Activated T-cell treated with anti-CD3 and anti-CD28 coated beads, Interleukin-2, amount 50 U/mL, for 24 hours (primary cell): Measurements from ENCODE around the gene TNNT2.

Source experiments
- DNase-seq: peaks from one replicate; pipeline ENCODE4 v3.0.0-alpha.2; 2020
- H3K27ac Mint-ChIP-seq: 2 replicates; pipeline ENCODE4 v1.8.0; 2020; ENCODE audit warnings: mild to moderate bottlenecking, mixed read lengths
- H3K27me3 Mint-ChIP-seq: 2 replicates; pipeline ENCODE4 v1.8.0; 2020; ENCODE audit warnings: mixed read lengths
- H3K36me3 Mint-ChIP-seq: 2 replicates; pipeline ENCODE4 v1.8.0; 2020; ENCODE audit warnings: low read depth, mixed read lengths
- H3K4me1 Mint-ChIP-seq: 2 replicates; pipeline ENCODE4 v1.8.0; 2020; ENCODE audit warnings: low read depth, mixed read lengths
- H3K4me3 Mint-ChIP-seq: 2 replicates; pipeline ENCODE4 v1.8.0; 2020; ENCODE audit warnings: mild to moderate bottlenecking, moderate library complexity, mixed read lengths
- H3K9me3 Mint-ChIP-seq: 2 replicates; pipeline ENCODE4 v1.8.0; 2020; ENCODE audit warnings: mixed read lengths

TNNT2 gene

GRCh38 chr1:201332021-201332420 lies 45.5 kb downstream of the TNNT2 start:
- Mint-ChIP-seq H3K4me3 (no peak overlapping the region), H3K4me1 (no peaks in the 10 kb centered on the region), H3K27me3 (no peaks in the 10 kb centered on the region), H3K36me3 (no peaks in the 10 kb centered on the region), H3K27ac (no peak overlapping the region), H3K9me3 (no peaks in the 10 kb centered on the region)
- DNase-seq = no peak

GRCh38 chr1:201331166-201331565 lies 46.3 kb downstream of the TNNT2 start:
- Mint-ChIP-seq H3K9me3 (no peaks in the 10 kb centered on the region), H3K36me3 (no peaks in the 10 kb centered on the region), H3K27me3 (no peaks in the 10 kb centered on the region), H3K27ac (no peak overlapping the region), H3K4me1 (no peaks in the 10 kb centered on the region), H3K4me3 (no peak overlapping the region)
- no peak for DNase-seq

GRCh38 chr1:201330541-201330940 lies 46.9 kb downstream of the TNNT2 start:
- DNase-seq = no peak

GRCh38 chr1:201329801-201330200 lies 47.7 kb downstream of the TNNT2 start:
- Mint-ChIP-seq H3K27ac (no peak overlapping the region), H3K4me1 (no peaks in the 10 kb centered on the region), H3K9me3 (no peaks in the 10 kb centered on the region), H3K4me3 (no peak overlapping the region), H3K27me3 (no peaks in the 10 kb centered on the region), H3K36me3 (no peaks in the 10 kb centered on the region)
- DNase-seq = no peak

More at GRCh38 chr1:201330541-201330940, 46.9 kb downstream of the TNNT2 start:
- Mint-ChIP-seq H3K4me3 (no peak overlapping the region), H3K36me3 (no peaks in the 10 kb centered on the region), H3K27ac (no peak overlapping the region), H3K4me1 (no peaks in the 10 kb centered on the region), H3K27me3 (no peaks in the 10 kb centered on the region), H3K9me3 (no peaks in the 10 kb centered on the region)

GRCh38 chr1:201329286-201329685 lies 48.2 kb downstream of the TNNT2 start:
- no peak for DNase-seq
- H3K36me3 Mint-ChIP-seq = no peaks in the 10 kb centered on the region
- H3K27me3 Mint-ChIP-seq = no peaks in the 10 kb centered on the region
- H3K4me1 Mint-ChIP-seq = no peaks in the 10 kb centered on the region
- no peaks in the 10 kb centered on the region for H3K9me3 Mint-ChIP-seq
- no peak overlapping the region for H3K27ac Mint-ChIP-seq
- no peak overlapping the region for H3K4me3 Mint-ChIP-seq

- Mint-ChIP-seq H3K4me3 (no peak overlapping the region), H3K4me1 (no peaks in the 10 kb centered on the region), H3K9me3 (no peaks in the 10 kb centered on the region), H3K27me3 (no peaks in the 10 kb centered on the region), H3K36me3 (no peaks in the 10 kb centered on the region), H3K27ac (no peak overlapping the region)
- no peak for DNase-seq
Observed at GRCh38 chr1:201328576-201328975, 48.9 kb downstream of the TNNT2 start.

- H3K9me3 Mint-ChIP-seq = no peaks in the 10 kb centered on the region
- H3K36me3 Mint-ChIP-seq = no peaks in the 10 kb centered on the region
- no peaks in the 10 kb centered on the region for H3K4me1 Mint-ChIP-seq
- H3K4me3 Mint-ChIP-seq = no peak overlapping the region
- DNase-seq = no peak
- H3K27ac Mint-ChIP-seq = no peak overlapping the region
- H3K27me3 Mint-ChIP-seq = no peaks in the 10 kb centered on the region
Observed at GRCh38 chr1:201327687-201328240, 49.7 kb downstream of the TNNT2 start.

GRCh38 chr1:201326710-201327109 lies 50.8 kb downstream of the TNNT2 start:
- no peak overlapping the region for H3K4me3 Mint-ChIP-seq
- H3K27ac Mint-ChIP-seq = no peak overlapping the region
- DNase-seq = no peak
- H3K27me3 Mint-ChIP-seq = no peaks in the 10 kb centered on the region
- H3K4me1 Mint-ChIP-seq = no peaks in the 10 kb centered on the region
- no peaks in the 10 kb centered on the region for H3K9me3 Mint-ChIP-seq
- H3K36me3 Mint-ChIP-seq = no peaks in the 10 kb centered on the region

GRCh38 chr1:201325678-201326060 lies 51.8 kb downstream of the TNNT2 start:
- no peak overlapping the region for H3K27ac Mint-ChIP-seq
- no peaks in the 10 kb centered on the region for H3K4me1 Mint-ChIP-seq
- H3K4me3 Mint-ChIP-seq = no peak overlapping the region
- no peak for DNase-seq
- H3K27me3 Mint-ChIP-seq = no peaks in the 10 kb centered on the region
- no peaks in the 10 kb centered on the region for H3K36me3 Mint-ChIP-seq
- no peaks in the 10 kb centered on the region for H3K9me3 Mint-ChIP-seq

- no peaks in the 10 kb centered on the region for H3K36me3 Mint-ChIP-seq
- H3K9me3 Mint-ChIP-seq = no peaks in the 10 kb centered on the region
- no peak for DNase-seq
- H3K4me1 Mint-ChIP-seq = no peaks in the 10 kb centered on the region
- no peaks in the 10 kb centered on the region for H3K27me3 Mint-ChIP-seq
- H3K4me3 Mint-ChIP-seq = no peak overlapping the region
- H3K27ac Mint-ChIP-seq = no peak overlapping the region
Observed at GRCh38 chr1:201324821-201325677, 52.4 kb downstream of the TNNT2 start.

- no peaks in the 10 kb centered on the region for H3K4me1 Mint-ChIP-seq
- H3K4me3 Mint-ChIP-seq = no peak overlapping the region
- no peak for DNase-seq
- no peaks in the 10 kb centered on the region for H3K27me3 Mint-ChIP-seq
- no peak overlapping the region for H3K27ac Mint-ChIP-seq
- no peaks in the 10 kb centered on the region for H3K9me3 Mint-ChIP-seq
- no peaks in the 10 kb centered on the region for H3K36me3 Mint-ChIP-seq
Observed at GRCh38 chr1:201324306-201324705, 53.2 kb downstream of the TNNT2 start.

GRCh38 chr1:201322653-201323510 lies 54.6 kb downstream of the TNNT2 start:
- Mint-ChIP-seq H3K9me3 (no peaks in the 10 kb centered on the region), H3K4me3 (no peak overlapping the region), H3K27ac (no peak overlapping the region), H3K27me3 (no peaks in the 10 kb centered on the region), H3K36me3 (no peaks in the 10 kb centered on the region), H3K4me1 (no peaks in the 10 kb centered on the region)
- no peak for DNase-seq

GRCh38 chr1:201321826-201322390 lies 55.6 kb downstream of the TNNT2 start:
- H3K27me3 Mint-ChIP-seq = no peaks in the 10 kb centered on the region
- H3K36me3 Mint-ChIP-seq = no peaks in the 10 kb centered on the region
- no peaks in the 10 kb centered on the region for H3K4me1 Mint-ChIP-seq
- no peak for DNase-seq
- no peak overlapping the region for H3K4me3 Mint-ChIP-seq
- H3K27ac Mint-ChIP-seq = no peak overlapping the region
- H3K9me3 Mint-ChIP-seq = no peaks in the 10 kb centered on the region

GRCh38 chr1:201320168-201320788 lies 57.2 kb downstream of the TNNT2 start:
- H3K4me3 Mint-ChIP-seq = no peak overlapping the region
- no peaks in the 10 kb centered on the region for H3K4me1 Mint-ChIP-seq
- H3K9me3 Mint-ChIP-seq = no peaks in the 10 kb centered on the region
- no peak overlapping the region for H3K27ac Mint-ChIP-seq
- peaks cover 4% of the 10 kb centered on the region for H3K27me3 Mint-ChIP-seq
- H3K36me3 Mint-ChIP-seq = no peaks in the 10 kb centered on the region
- DNase-seq = no peak
